ENCODE data around the gene BTG1.

The BTG1 gene

GRCh38 chr12:92178340-92178739 is 32.7 kb upstream of the BTG1 start:
- Histone ChIP-seq H3K27ac (ENCODE audit: insufficient read depth, low read length, poor library complexity, severe bottlenecking) (no peak overlapping the region), H3K4me1 (ENCODE audit: control insufficient read depth, insufficient read depth, low read length, poor library complexity, severe bottlenecking) (no peaks in the 10 kb centered on the region), H3K9me3 (ENCODE audit: control insufficient read depth, low read length) (no peaks in the 10 kb centered on the region), H3K36me3 (ENCODE audit: control insufficient read depth, insufficient read depth, low read length) (no peaks in the 10 kb centered on the region), H3K4me3 (ENCODE audit: insufficient read depth, low read depth, low read length, poor library complexity, severe bottlenecking) (no peak overlapping the region), H3K27me3 (replicated peaks; ENCODE audit: control insufficient read depth, insufficient read depth, low read length, poor library complexity, severe bottlenecking) (no peaks in the 10 kb centered on the region)
- no peak for DNase-seq

GRCh38 chr12:92176646-92177045 is 31.0 kb upstream of the BTG1 start:
- H3K4me1 ChIP-seq (ENCODE audit: control insufficient read depth, insufficient read depth, low read length, poor library complexity, severe bottlenecking) = no peaks in the 10 kb centered on the region
- H3K4me3 ChIP-seq (ENCODE audit: insufficient read depth, low read depth, low read length, poor library complexity, severe bottlenecking) = no peak overlapping the region
- H3K27me3 ChIP-seq (replicated peaks; ENCODE audit: control insufficient read depth, insufficient read depth, low read length, poor library complexity, severe bottlenecking) = no peaks in the 10 kb centered on the region
- no peaks in the 10 kb centered on the region for H3K36me3 ChIP-seq (ENCODE audit: control insufficient read depth, insufficient read depth, low read length)
- H3K27ac ChIP-seq (ENCODE audit: insufficient read depth, low read length, poor library complexity, severe bottlenecking) = no peak overlapping the region
- DNase-seq = no peak
- H3K9me3 ChIP-seq (ENCODE audit: control insufficient read depth, low read length) = no peaks in the 10 kb centered on the region

GRCh38 chr12:92175961-92176360 is 30.3 kb upstream of the BTG1 start:
- Histone ChIP-seq H3K4me3 (ENCODE audit: insufficient read depth, low read depth, low read length, poor library complexity, severe bottlenecking) (no peak overlapping the region), H3K9me3 (ENCODE audit: control insufficient read depth, low read length) (no peaks in the 10 kb centered on the region), H3K27me3 (replicated peaks; ENCODE audit: control insufficient read depth, insufficient read depth, low read length, poor library complexity, severe bottlenecking) (no peaks in the 10 kb centered on the region), H3K4me1 (ENCODE audit: control insufficient read depth, insufficient read depth, low read length, poor library complexity, severe bottlenecking) (no peaks in the 10 kb centered on the region), H3K27ac (ENCODE audit: insufficient read depth, low read length, poor library complexity, severe bottlenecking) (no peak overlapping the region), H3K36me3 (ENCODE audit: control insufficient read depth, insufficient read depth, low read length) (no peaks in the 10 kb centered on the region)
- DNase-seq = no peak

- no peak overlapping the region for H3K27ac ChIP-seq (ENCODE audit: insufficient read depth, low read length, poor library complexity, severe bottlenecking)
- no peak for DNase-seq
- no peaks in the 10 kb centered on the region for H3K36me3 ChIP-seq (ENCODE audit: control insufficient read depth, insufficient read depth, low read length)
- H3K4me3 ChIP-seq (ENCODE audit: insufficient read depth, low read depth, low read length, poor library complexity, severe bottlenecking) = no peak overlapping the region
- H3K27me3 ChIP-seq (replicated peaks; ENCODE audit: control insufficient read depth, insufficient read depth, low read length, poor library complexity, severe bottlenecking) = no peaks in the 10 kb centered on the region
- H3K9me3 ChIP-seq (ENCODE audit: control insufficient read depth, low read length) = no peaks in the 10 kb centered on the region
- H3K4me1 ChIP-seq (ENCODE audit: control insufficient read depth, insufficient read depth, low read length, poor library complexity, severe bottlenecking) = no peaks in the 10 kb centered on the region
These were observed 24.4 kb upstream of the BTG1 start for GRCh38 chr12:92170050-92170449.

GRCh38 chr12:92167075-92167474 is 21.4 kb upstream of the BTG1 start:
- Histone ChIP-seq H3K27ac (ENCODE audit: insufficient read depth, low read length, poor library complexity, severe bottlenecking) (no peak overlapping the region), H3K27me3 (replicated peaks; ENCODE audit: control insufficient read depth, insufficient read depth, low read length, poor library complexity, severe bottlenecking) (no peaks in the 10 kb centered on the region), H3K9me3 (ENCODE audit: control insufficient read depth, low read length) (no peaks in the 10 kb centered on the region), H3K4me3 (ENCODE audit: insufficient read depth, low read depth, low read length, poor library complexity, severe bottlenecking) (no peak overlapping the region), H3K36me3 (ENCODE audit: control insufficient read depth, insufficient read depth, low read length) (no peaks in the 10 kb centered on the region), H3K4me1 (ENCODE audit: control insufficient read depth, insufficient read depth, low read length, poor library complexity, severe bottlenecking) (no peaks in the 10 kb centered on the region)
- DNase-seq = no peak

- H3K36me3 ChIP-seq (ENCODE audit: control insufficient read depth, insufficient read depth, low read length) = no peaks in the 10 kb centered on the region
- no peaks in the 10 kb centered on the region for H3K4me1 ChIP-seq (ENCODE audit: control insufficient read depth, insufficient read depth, low read length, poor library complexity, severe bottlenecking)
- no peak overlapping the region for H3K4me3 ChIP-seq (ENCODE audit: insufficient read depth, low read depth, low read length, poor library complexity, severe bottlenecking)
- no peaks in the 10 kb centered on the region for H3K9me3 ChIP-seq (ENCODE audit: control insufficient read depth, low read length)
- DNase-seq = no peak
- H3K27ac ChIP-seq (ENCODE audit: insufficient read depth, low read length, poor library complexity, severe bottlenecking) = no peak overlapping the region
- H3K27me3 ChIP-seq (replicated peaks; ENCODE audit: control insufficient read depth, insufficient read depth, low read length, poor library complexity, severe bottlenecking) = no peaks in the 10 kb centered on the region
These were observed 19.1 kb upstream of the BTG1 start for GRCh38 chr12:92164712-92165111.

GRCh38 chr12:92162079-92162478 is 16.4 kb upstream of the BTG1 start:
- H3K9me3 ChIP-seq (ENCODE audit: control insufficient read depth, low read length) = no peaks in the 10 kb centered on the region
- H3K4me1 ChIP-seq (ENCODE audit: control insufficient read depth, insufficient read depth, low read length, poor library complexity, severe bottlenecking) = no peaks in the 10 kb centered on the region
- no peak overlapping the region for H3K4me3 ChIP-seq (ENCODE audit: insufficient read depth, low read depth, low read length, poor library complexity, severe bottlenecking)
- no peaks in the 10 kb centered on the region for H3K36me3 ChIP-seq (ENCODE audit: control insufficient read depth, insufficient read depth, low read length)
- no peaks in the 10 kb centered on the region for H3K27me3 ChIP-seq (replicated peaks; ENCODE audit: control insufficient read depth, insufficient read depth, low read length, poor library complexity, severe bottlenecking)
- no peak overlapping the region for H3K27ac ChIP-seq (ENCODE audit: insufficient read depth, low read length, poor library complexity, severe bottlenecking)
- DNase-seq = no peak

GRCh38 chr12:92158796-92159439 is 13.3 kb upstream of the BTG1 start:
- no peaks in the 10 kb centered on the region for H3K9me3 ChIP-seq (ENCODE audit: control insufficient read depth, low read length)
- DNase-seq = no peak
- no peaks in the 10 kb centered on the region for H3K36me3 ChIP-seq (ENCODE audit: control insufficient read depth, insufficient read depth, low read length)
- peak overlapping the region; percentile 7 for H3K27ac ChIP-seq (ENCODE audit: insufficient read depth, low read length, poor library complexity, severe bottlenecking)
- H3K27me3 ChIP-seq (replicated peaks; ENCODE audit: control insufficient read depth, insufficient read depth, low read length, poor library complexity, severe bottlenecking) = no peaks in the 10 kb centered on the region
- H3K4me1 ChIP-seq (ENCODE audit: control insufficient read depth, insufficient read depth, low read length, poor library complexity, severe bottlenecking) = no peaks in the 10 kb centered on the region
- no peak overlapping the region for H3K4me3 ChIP-seq (ENCODE audit: insufficient read depth, low read depth, low read length, poor library complexity, severe bottlenecking)

GRCh38 chr12:92156704-92157395 is 11.2 kb upstream of the BTG1 start:
- Histone ChIP-seq H3K27ac (ENCODE audit: insufficient read depth, low read length, poor library complexity, severe bottlenecking) (no peak overlapping the region), H3K9me3 (ENCODE audit: control insufficient read depth, low read length) (no peaks in the 10 kb centered on the region), H3K36me3 (ENCODE audit: control insufficient read depth, insufficient read depth, low read length) (no peaks in the 10 kb centered on the region), H3K4me3 (ENCODE audit: insufficient read depth, low read depth, low read length, poor library complexity, severe bottlenecking) (no peak overlapping the region), H3K27me3 (replicated peaks; ENCODE audit: control insufficient read depth, insufficient read depth, low read length, poor library complexity, severe bottlenecking) (no peaks in the 10 kb centered on the region), H3K4me1 (ENCODE audit: control insufficient read depth, insufficient read depth, low read length, poor library complexity, severe bottlenecking) (no peaks in the 10 kb centered on the region)
- no peak for DNase-seq

GRCh38 chr12:92156139-92156538 is 10.5 kb upstream of the BTG1 start:
- DNase-seq = no peak
- Histone ChIP-seq H3K36me3 (ENCODE audit: control insufficient read depth, insufficient read depth, low read length) (no peaks in the 10 kb centered on the region), H3K9me3 (ENCODE audit: control insufficient read depth, low read length) (no peaks in the 10 kb centered on the region), H3K27me3 (replicated peaks; ENCODE audit: control insufficient read depth, insufficient read depth, low read length, poor library complexity, severe bottlenecking) (no peaks in the 10 kb centered on the region), H3K4me1 (ENCODE audit: control insufficient read depth, insufficient read depth, low read length, poor library complexity, severe bottlenecking) (no peaks in the 10 kb centered on the region), H3K27ac (ENCODE audit: insufficient read depth, low read length, poor library complexity, severe bottlenecking) (no peak overlapping the region), H3K4me3 (ENCODE audit: insufficient read depth, low read depth, low read length, poor library complexity, severe bottlenecking) (no peak overlapping the region)
